ENCODE data around the gene MTHFS.

GRCh38 chr15:79903626-79904025 lies 6.8 kb upstream of the MTHFS start:
- TF ChIP-seq CTCF (IDR thresholded peaks at IDR 0.05) (no peak), POLR2A (IDR thresholded peaks at IDR 0.05) (no peak), EP300 (IDR thresholded peaks at IDR 0.05) (no peak)
